ENCODE results near the gene PGBD4.

The PGBD4 gene

GRCh38 chr15:34101366-34102174 is at the start of gene PGBD4, which contains the start of gene EMC7:
PGBD4 (plus strand) TSS chr15:34102083; CDS start chr15:34102532, 449 bp downstream.
EMC7 (minus strand) TSS chr15:34101862; CDS start chr15:34101839, 23 bp downstream.
- DNase-seq (ENCODE audit: low read depth in 3 of 3): peak; percentile 99

- no peak for DNase-seq (ENCODE audit: low read depth in 3 of 3)
Measured at GRCh38 chr15:34054081-34054707, 47.7 kb upstream of the PGBD4 start.

- no peak for DNase-seq (ENCODE audit: low read depth in 3 of 3)
Measured at GRCh38 chr15:34055868-34056595, 45.9 kb upstream of the PGBD4 start.

GRCh38 chr15:34056911-34057310 is 45.0 kb upstream of the PGBD4 start:
- no peak for DNase-seq (ENCODE audit: low read depth in 3 of 3)

- DNase-seq (ENCODE audit: low read depth in 3 of 3): no peak
Measured at GRCh38 chr15:34059476-34059875, 42.4 kb upstream of the PGBD4 start.

GRCh38 chr15:34059946-34060345 is 41.9 kb upstream of the PGBD4 start:
- no peak for DNase-seq (ENCODE audit: low read depth in 3 of 3)

GRCh38 chr15:34064438-34064837 is 37.4 kb upstream of the PGBD4 start:
- DNase-seq (ENCODE audit: low read depth in 3 of 3): no peak

- no peak for DNase-seq (ENCODE audit: low read depth in 3 of 3)
Measured at GRCh38 chr15:34065261-34065660, 36.6 kb upstream of the PGBD4 start.

- DNase-seq (ENCODE audit: low read depth in 3 of 3): no peak
Measured at GRCh38 chr15:34065941-34066340, 35.9 kb upstream of the PGBD4 start.

GRCh38 chr15:34070003-34070402 is 31.9 kb upstream of the PGBD4 start:
- no peak for DNase-seq (ENCODE audit: low read depth in 3 of 3)

- DNase-seq (ENCODE audit: low read depth in 3 of 3): no peak
Measured at GRCh38 chr15:34076785-34077184, 25.1 kb upstream of the PGBD4 start.

GRCh38 chr15:34078900-34079299 is 23.0 kb upstream of the PGBD4 start:
- DNase-seq (ENCODE audit: low read depth in 3 of 3): no peak

- no peak for DNase-seq (ENCODE audit: low read depth in 3 of 3)
Measured at GRCh38 chr15:34079904-34080303, 22.0 kb upstream of the PGBD4 start.

- no peak for DNase-seq (ENCODE audit: low read depth in 3 of 3)
Measured at GRCh38 chr15:34084086-34084485, 17.8 kb upstream of the PGBD4 start.

- no peak for DNase-seq (ENCODE audit: low read depth in 3 of 3)
Measured at GRCh38 chr15:34085746-34086145, 16.1 kb upstream of the PGBD4 start.

- no peak for DNase-seq (ENCODE audit: low read depth in 3 of 3)
Measured at GRCh38 chr15:34099914-34100313, 2.0 kb upstream of the PGBD4 start.

- DNase-seq (ENCODE audit: low read depth in 3 of 3): no peak
Measured at GRCh38 chr15:34102175-34102925, 467 bp downstream of the PGBD4 start.

GRCh38 chr15:34106423-34106822 is 4.5 kb downstream of the PGBD4 start:
- DNase-seq (ENCODE audit: low read depth in 3 of 3): no peak

- no peak for DNase-seq (ENCODE audit: low read depth in 3 of 3)
Measured at GRCh38 chr15:34107315-34107714, 5.4 kb downstream of the PGBD4 start.

- DNase-seq (ENCODE audit: low read depth in 3 of 3): no peak
Measured at GRCh38 chr15:34109797-34110663, 8.1 kb downstream of the PGBD4 start.

- no peak for DNase-seq (ENCODE audit: low read depth in 3 of 3)
Measured at GRCh38 chr15:34111488-34111887, 9.6 kb downstream of the PGBD4 start.

All from stimulated activated CD4-positive, alpha-beta T cell treated with anti-CD3 and anti-CD28 coated beads, TNF-alpha, amount 100 ng/mL, for 24 hours (primary cell).